SK-N-SH (cell line): Measurements from ENCODE around the gene MICB.

Experiments
- CTCF ChIP-seq: fragments of 200-600 bp; sonication (generic); IDR thresholded peaks from 2 replicates; pipeline ENCODE4 v1.6.1; 2017; ENCODE audit warnings: antibody characterized with exemption, mild to moderate bottlenecking, moderate library complexity
- EP300 ChIP-seq, 2 experiments: IDR thresholded peaks; 2 replicates each; pipeline versions ENCODE4 v1.4.0 to v1.6.1; 2012; ENCODE audit warnings: borderline replicate concordance in 1 of 2, low read depth in 1 of 2, low read length in 1 of 2
- EZH2phosphoT487 ChIP-seq: fragments of 200-600 bp; sonication (generic); IDR thresholded peaks from 2 replicates; pipeline ENCODE4 v1.6.1; 2017; ENCODE audit warnings: low read depth, mixed run types, mild to moderate bottlenecking, antibody characterized with exemption, moderate library complexity, borderline replicate concordance
- MXI1 ChIP-seq: IDR thresholded peaks from 2 replicates; pipeline ENCODE4 v1.6.1; 2012; ENCODE audit warnings: mild to moderate bottlenecking, low read depth, low read length, improper control_type of control experiment
- POLR2AphosphoS5 ChIP-seq: IDR thresholded peaks from 2 replicates; pipeline ENCODE4 v1.6.1; 2012; ENCODE audit warnings: low read depth, low read length
- RFX5 ChIP-seq: IDR thresholded peaks from 2 replicates; pipeline ENCODE4 v1.6.1; 2012; ENCODE audit warnings: mild to moderate bottlenecking, improper control_type of control experiment, low read length
- YY1 ChIP-seq: IDR thresholded peaks from 2 replicates; pipeline ENCODE4 v1.4.0; 2012; ENCODE audit warnings: low read depth, mild to moderate bottlenecking
- ZBTB33 ChIP-seq: IDR thresholded peaks from 2 replicates; pipeline ENCODE4 v1.4.0; 2012; ENCODE audit warnings: low read depth, borderline replicate concordance

- TF ChIP-seq POLR2AphosphoS5 = peak; percentile 13
- TF ChIP-seq MXI1 = no peak
- TF ChIP-seq CTCF = no peak
- TF ChIP-seq EP300 (IDR thresholded peaks at IDR 0.05; ENCODE audit: borderline replicate concordance in 1 of 2, low read depth in 1 of 2, low read length in 1 of 2) = no peak
- TF ChIP-seq EZH2phosphoT487 = no peak
- TF ChIP-seq ZBTB33 = no peak
- TF ChIP-seq RFX5 = no peak
- TF ChIP-seq YY1 = no peak
Observed at GRCh38 chr6:31528821-31529328, 30.9 kb downstream of the MICB start, which contains the start of gene MCCD1.
